Fibroblast of skin of back (primary cell): ENCODE measurements around the gene ATP4A.

Source experiments
- DNase-seq: peaks from one replicate; pipeline ENCODE4 v3.0.0-alpha.2; 2013

ATP4A gene

DNA sequence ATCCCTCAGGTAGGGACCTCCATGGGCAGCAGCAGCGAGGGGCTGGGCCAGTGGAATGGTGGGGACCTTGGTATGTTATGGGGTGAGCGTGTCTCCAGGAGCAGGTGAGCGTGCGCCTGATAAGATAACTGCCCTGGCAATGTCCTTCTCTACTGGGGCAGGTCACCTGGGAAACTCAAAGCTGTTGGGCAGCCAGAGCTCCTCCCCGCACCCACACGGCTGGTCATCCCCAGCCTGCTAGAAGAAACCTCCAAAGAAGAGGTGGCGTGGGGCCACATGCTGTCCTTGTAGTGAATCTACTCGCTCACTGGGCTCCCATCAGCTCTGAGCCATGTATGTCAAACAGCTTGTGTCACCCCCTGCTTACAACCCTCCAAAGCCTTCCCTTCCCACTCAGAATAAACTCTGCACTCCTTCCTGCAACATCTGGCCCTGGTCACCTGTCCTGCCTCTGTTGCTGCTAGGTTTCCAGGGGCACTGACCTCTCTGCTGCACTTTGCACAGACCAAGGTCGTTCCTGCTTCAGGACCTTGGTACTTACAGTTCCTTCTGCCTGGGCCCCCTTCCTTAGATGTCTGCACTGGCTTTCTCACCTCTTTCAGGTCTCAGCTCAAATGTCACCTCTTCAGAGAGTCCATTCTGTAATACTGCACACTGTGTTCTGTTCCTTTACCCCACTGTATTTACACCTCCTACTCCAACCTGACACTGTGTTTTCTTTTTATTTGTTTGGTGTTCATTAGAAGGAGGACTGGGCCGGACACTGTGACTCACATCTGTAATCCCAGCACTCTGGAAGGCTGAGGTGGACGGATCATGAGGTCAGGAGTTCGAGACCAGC lies 1.8 kb upstream of the ATP4A start:
- no peak for DNase-seq

DNA sequence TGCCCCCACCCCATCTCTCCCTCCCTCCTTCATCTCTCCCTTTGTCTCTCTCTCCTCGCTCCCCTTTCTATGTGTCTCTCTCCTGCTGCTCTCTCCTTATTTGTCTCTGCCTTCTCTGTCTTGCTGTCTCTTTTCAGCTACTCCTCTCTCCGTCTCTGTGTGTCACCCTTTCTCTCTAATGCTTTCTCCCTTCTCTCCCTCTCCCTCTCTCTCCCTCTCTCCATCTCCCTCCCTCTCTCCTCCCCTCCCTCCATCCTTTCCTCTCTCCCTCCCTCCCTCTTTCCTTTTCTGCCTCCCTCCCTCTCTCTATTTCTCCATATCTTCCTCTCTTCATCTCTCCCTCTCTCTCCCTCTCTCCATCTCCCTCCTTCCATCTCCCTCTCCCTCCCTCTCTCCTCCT lies 682 bp downstream of the ATP4A start:
- no peak for DNase-seq

DNA sequence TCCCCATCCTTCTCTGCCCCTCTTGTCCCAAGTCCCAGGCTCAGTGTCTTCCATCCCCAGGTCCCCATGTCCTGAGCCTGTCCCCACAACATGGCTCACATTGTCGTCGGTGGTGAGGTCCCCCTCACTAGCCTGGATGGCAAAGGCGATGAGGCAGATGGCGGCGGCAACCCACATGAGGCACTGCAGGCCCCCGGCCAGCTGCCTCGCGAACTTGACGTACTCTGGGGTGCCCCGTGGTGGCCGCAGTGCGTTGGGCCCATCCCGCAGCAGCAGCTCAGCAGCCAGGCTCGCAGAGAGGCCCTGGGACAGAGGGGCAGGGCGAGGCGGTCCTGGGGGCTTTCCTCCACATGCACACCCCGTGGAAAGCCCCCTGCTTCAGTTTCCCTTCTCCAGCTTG lies 1.1 kb downstream of the ATP4A start:
- DNase-seq = no peak

DNA sequence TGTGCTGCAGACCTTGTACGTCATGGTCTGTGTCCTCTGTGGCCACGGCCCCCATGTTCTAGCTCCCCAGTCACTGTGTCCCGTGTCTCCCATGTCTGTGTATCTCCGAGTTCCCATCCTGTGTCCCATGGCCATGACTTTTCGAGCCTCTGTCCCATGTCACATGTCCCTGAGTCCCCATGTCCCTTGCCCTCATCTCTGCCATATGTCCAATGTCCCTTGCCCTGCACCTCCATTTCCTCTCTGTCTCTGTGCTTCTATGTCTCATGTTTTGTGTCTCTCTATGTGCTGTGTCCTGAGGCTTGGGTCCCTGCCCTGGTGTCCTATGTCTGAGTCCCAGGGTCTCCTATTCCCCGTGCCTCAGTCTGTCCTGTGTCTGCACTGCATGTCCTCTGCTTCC lies 2.0 kb downstream of the ATP4A start:
- DNase-seq = no peak

DNA sequence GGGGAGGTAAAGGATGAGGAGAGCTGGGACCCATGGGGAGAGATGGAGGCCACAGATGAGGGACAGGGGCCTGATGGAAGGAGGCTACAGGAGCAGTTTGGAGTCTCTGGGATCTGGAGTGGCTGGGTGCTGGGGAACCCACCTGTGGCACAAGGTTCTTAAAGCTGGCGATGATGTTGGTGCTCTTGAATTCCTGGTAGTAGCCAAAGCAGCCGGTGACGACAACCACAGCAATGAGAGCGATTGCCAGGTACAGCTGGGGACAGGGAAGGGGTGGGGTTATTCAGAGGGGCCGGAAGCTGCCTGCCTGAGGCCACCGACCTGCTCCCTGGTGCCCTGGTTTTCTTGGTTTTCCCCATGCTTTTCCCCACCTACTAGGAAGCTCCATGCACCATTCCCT lies 2.8 kb downstream of the ATP4A start:
- DNase-seq = no peak

DNA sequence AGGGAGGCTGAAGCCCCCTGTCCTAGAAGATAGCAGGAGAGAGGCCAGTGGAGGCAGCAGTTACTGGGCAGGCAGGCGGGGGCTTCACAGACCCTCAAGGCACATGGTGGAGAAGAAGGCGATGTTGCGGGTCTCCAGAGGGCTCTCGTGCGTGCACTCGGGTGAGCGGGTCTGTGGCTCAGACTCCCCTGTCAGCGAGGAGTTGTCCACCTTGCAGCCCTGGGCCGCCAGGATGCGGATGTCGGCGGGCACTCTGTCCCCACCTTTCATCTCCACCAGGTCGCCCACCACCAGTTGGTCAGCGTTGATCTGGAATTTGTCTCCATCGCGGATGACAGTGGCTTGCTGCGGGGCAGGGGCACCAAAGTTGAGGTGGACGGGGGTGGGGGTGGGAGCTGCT lies 3.2 kb downstream of the ATP4A start:
- DNase-seq = no peak

DNA sequence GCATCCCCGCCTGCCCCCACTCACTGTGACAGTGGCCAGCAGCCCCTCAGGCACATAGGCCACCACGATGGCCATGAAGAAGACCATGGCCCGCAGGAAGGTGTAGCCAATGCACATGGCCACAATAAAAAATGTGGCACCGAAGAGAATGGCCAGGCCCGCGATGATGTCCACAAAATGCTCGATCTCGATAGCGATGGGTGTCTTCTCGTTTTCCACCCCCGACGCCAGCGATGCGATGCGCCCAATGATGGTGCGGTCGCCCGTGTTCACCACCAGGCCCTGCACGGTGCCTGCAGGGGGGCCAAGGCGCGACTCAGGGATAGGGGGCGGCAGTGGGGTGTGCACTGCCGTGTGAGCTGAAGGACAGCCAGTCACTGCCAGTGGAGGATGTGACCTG lies 3.7 kb downstream of the ATP4A start:
- no peak for DNase-seq

DNA sequence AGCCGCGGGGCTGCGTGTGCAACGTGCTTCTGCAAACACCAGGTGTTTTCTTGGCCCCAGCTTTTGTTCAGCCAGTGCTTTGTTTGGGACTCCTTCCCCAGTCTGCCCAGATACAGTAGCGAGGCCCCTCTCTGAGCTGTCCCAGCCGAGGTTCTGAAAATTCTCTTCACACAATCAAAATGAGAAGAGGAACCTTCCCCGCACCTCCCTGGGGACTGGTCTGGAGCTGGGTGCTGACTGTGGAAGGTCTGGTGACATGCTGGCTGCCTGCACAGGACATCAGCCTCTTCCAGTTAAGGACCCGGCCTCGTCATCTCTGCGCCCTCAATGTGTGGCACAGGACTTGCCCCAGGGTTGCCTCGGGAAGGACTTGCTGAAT lies 4.2 kb downstream of the ATP4A start:
- no peak for DNase-seq

DNA sequence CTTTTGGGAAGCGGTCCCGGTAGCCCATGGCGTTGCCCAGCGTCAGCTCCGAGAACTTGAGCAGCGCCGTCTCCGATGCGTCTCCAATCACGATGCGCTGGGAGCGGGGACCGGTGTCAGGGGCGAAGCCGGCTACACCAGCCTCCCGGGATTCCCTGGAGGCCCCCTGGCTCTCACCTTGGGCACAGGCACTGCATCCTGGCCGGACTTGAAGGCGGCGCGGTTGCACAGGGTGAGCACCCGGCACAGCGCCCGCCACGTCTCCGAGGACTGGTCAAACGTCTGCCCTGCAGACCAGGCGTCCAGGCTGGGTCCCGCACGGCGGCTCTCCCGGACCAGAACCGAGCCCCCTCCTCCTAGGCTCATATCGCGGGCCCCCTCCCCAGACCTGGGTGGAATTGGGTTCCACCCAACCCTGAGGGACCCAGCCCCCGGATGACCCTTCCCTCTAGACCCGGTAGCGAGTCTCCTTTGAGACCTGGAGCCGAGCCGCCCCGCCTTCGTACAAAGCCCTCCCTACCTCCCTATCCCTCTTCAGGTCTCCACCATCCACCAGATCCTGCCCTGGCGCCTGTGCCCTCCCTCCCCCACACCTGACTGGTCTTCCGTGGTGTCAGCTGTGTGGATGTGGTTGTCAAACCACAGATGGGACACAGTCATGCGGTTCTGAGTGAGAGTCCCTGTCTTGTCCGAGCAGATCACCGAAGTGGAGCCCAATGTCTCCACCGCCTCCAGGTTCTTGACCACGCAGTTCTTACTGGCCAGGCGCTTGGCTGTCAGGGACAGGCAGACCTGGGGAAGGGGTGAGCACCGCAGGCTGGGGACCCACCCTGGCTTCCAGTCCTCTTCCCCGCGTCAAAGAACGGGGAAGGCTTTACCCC lies 4.8 kb downstream of the ATP4A start:
- no peak for DNase-seq

DNA sequence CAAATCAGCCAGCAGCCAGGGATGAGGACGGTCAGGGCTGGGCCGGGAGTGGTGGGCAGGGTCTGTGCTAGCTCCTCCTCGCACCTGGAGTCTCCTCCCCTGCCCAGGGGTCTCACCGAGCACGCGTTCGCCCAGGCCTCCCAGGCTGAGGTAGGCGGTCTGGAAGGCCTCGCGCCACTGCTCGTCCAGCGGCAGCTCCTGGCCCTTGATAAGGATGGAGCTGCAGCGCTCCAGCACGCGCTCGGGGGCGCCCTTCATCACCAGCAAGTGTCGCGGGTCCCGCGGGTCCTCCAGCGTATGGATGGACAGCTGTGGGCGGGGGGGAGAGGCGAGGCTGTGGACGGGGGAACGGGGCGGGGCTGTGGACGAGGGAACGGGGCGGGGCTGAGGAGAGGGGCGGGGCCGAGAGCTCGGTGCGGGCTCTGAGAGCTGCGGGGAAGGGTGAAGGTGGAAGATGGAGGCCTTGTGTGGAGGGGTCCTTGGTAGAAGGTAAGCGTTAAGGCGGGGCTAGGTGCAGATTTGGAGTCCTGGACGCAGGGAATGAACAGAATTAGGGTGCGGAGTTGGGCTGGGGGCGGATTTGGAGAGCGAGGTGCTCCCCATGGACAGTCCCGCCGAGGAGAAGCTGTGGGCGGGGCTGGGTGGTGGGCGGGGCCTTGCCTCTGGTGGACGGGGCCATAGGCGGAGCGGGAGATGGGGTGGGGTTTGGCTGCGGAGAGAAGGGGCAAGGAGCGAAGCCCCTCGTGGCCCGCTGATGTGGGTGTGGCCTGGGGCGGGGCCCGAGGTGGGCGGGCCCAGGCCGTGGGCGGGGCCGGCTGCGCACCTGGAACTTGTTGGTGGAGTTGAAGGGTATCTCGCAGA lies 5.7 kb downstream of the ATP4A start:
- peak; percentile 56 for DNase-seq

DNA sequence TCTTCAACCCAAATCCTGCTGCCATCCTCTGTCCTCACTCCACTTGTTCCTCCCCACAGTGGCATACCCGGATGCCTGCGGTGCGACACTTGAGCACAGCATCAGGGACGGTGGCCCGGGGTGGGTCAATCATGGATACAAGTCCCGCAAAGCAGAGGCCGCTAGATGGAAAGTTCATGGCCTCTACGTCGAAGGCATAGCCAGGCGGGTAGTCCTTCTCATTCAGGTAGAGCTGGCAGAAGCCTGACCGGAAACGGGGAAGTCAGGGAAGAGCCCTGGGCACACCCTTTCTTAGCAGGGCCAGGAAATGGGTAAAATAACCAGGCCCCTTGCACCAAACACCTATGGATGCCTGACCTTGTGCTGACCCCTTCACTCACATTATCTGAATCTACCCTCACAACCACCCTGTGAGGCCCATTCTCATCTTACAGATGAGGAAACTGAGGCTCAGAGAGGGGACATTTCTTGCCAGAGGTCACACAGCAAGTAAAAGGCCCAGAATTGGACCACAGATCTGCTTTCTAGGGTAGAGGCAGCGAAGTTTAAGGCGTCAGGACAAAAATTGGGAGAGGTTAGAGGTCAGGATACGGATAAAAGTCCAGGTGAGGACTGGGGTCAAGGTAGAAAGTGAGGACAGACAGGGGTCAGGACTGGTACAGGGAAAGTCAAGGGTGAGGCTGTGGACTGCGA lies 6.5 kb downstream of the ATP4A start:
- DNase-seq = no peak

DNA sequence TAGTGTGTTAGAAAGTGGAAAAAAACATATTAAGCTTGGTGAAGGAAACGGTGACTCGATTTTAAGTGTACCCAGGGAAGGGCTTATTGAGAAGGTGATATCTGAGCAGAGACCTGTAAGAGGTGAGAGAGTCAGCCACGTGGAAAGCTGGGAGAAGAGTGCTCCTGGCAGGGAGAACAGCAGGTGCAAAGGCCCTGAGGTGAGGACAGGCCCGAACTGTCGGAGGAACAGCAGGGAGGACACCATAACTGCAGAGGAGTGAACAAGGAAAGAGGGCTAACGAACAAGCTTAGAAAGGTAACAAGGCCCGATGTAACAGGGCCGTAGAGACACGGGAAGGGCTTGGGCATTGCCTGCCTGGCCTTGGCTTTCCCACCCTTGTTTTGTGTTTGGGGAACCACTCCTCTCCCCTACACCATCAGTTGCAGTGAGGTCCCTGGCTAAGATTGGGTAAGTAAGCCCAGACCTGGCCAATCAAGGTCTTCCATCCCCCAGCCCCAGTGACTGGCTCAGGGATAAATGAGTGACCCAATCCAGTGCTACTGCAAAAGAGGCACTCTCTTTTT lies 7.3 kb downstream of the ATP4A start:
- no peak for DNase-seq

DNA sequence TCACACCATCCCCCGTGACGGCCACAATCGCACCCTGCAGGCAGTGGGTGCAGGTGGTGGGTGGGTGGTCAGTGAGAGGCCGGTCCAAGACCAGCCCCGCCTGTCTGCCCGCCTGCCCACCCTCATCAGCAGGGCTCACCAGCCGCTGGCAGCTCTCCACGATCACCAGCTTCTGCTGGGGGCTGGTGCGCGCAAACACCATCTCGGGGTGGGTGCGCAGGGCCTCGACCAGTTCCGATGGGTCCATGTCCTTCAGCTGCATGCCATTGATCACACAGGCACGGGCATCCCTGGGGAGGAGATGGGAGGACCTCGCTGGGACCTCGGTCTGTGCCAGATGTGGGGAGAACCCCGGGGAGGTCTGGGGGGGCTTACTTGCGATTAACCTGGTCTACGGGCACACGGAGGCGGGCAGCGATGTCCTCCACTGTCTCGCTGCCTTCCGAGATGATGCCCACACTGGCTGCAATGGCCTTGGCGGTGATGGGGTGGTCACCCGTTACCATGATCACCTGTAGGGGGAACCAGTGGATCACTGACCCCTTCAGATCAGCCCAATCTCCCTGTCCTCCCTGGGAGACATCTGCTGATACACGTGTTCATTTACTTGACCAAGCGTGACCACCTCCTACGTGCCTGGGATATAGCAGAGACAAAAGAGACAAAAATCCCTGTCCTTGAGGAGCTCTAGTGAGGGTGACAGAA lies 8.0 kb downstream of the ATP4A start:
- DNase-seq = peak; percentile 38

DNA sequence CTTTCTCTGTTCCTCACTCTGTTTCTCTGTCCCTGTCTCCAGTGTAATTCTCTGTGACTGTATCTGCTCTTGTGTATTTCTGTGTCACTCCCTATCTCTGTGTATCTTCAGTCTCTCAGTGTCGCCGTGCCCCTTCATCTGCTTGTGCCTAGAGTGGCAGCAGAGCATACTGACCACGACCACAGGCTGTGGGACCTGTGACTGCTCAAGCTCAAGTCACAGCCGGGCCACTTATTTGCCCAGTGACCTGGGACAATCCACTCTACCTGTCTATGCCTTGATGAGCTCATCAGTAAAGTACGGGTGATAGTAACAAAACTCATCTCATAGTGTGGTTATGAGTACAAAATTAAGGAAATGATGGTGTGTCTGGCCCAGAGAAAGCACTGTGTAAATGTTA lies 9.4 kb downstream of the ATP4A start:
- no peak for DNase-seq

DNA sequence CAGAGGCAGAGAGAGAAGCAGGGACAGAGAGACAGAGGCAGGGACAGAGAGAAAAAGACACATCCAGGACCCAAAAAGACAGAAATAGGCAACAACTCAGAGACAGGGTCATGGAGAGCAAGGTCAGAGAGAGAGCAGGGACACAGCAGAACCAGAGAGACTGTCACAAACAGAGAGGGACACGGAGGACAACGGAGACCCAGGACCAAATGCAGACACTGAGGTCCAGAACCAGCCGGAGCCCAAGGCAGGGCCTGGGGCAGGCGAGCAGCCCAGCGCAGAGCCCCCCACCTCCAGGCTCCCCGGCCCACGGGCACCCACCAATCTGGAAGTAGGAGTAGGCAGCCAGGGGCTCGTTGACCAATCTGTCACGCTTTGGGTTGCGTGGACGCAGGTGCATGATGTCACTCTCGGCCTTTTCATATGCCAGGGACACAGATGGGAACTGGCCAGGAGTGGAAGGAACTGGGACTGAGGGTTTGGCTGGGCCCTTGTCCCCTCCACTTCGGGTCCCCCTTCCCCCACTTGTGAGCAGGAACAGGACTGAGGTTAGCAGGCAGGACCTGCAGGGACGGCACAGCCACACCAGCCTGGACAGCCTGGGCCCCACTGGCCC lies 10.0 kb downstream of the ATP4A start:
- no peak for DNase-seq

DNA sequence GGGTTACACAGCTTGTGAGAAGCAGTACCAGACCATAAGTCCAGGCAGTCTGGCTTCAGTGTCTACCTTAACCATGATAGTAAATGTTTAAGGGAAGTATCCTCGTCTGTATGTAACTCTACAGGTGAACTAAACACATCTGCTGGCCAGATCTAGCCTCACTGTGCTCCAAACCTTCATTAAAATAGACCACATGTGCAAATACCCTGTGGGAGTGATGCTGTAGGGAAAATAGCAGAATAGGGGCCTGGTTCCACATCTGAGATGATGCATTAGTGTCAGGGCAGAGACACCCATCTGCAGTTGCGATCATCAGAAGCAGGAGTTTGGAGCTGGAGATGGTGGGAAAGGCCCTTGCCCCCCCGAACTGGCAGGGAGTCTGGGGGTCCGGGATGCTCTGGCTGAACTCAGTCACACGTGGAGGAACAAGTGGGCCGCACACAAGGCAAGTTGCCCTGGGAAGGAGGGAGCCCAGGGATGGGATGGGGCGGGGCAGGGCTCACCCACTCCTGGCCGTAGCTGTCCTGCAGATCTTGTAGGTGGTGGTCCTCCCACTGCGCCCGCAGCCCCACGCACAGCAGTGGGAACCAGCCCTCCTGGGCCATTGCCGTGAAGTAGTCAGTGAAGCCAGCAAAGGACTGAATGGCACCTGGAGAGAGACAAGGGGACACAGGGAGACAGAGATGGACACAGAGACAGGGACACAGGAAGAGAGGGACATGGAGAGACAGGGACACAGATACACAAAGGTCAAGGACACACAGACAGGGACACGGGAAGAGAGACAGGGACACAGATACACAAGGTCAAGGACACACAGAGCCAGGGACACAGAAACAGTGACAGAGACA lies 10.7 kb downstream of the ATP4A start:
- DNase-seq = no peak

DNA sequence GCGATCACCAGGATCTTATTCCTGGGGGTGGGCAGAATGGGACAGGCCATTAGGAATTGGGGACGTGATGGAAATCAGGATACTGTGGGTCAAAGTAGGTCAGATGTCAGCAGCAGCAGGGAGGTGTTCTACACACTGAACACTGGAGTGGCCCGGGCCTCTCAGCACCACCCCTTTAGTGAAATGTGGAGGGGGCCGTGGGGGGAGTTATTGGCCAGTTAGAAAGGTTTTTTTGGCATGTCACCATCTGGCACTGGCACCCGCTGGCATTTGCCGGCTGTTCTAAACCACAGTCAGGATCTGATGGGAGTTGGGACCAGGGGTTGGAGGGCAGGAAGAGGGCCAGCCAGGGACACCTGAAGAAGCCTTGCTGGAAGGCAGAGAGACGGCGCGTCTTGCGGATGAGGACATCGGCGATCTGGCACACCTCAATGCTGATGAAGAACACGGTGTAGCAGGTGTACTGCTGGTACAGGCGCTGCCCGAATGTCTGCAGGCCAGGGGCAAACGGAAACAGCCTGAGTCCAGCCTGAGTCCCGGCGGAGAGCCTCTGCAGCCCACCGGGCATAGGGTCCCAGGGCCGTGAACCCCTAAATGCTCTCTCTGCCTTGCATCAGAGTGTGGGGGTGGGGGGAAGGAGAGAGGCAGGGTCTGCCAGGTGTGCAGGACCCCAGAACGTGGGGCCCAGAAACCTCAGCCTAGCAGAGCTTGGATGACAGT lies 12.2 kb downstream of the ATP4A start:
- no peak for DNase-seq

DNA sequence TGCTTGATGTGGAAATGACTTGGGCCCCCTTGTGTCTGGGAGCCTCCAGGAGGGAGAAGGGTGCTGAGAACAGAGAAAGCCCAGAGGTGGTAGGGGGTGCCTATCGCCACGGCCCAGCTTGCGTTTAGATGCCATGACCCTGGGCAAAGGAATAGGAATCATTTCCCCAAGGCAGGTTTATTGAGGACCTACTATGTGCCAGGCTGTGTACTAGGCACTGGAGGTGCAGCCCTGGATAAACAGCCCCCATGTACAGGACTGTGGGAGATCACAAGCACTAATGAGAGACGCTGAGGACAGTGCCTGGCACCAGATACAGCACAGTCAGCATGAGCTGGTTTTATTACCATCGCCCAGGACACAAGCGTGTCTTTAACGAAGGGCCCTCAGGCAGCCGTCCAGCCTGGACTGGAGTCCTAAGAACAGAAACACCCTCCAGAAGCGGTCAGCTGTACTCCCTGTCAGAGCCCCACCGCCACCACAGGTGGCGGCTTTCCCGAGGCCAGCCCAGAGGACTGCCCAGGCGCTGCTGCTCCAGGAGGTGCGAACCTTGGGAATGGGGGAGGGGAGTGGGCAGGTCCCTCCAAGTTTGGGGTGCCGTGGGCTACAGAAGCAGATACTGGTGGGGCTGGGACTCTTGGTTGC lies 13.5 kb downstream of the ATP4A start:
- DNase-seq = no peak
